PC-3 (cell line): ENCODE measurements around the gene GPC3.

Experiments
- CTCF ChIP-seq: fragments of 300-600 bp; sonication (generic); conservative IDR thresholded peaks from 2 replicates; pipeline ENCODE4 v1.5.1; 2017; ENCODE audit warnings: antibody characterized with exemption, low read depth, mild to moderate bottlenecking, low read length
- EZH2 ChIP-seq: fragments of 300-600 bp; sonication (generic); IDR thresholded peaks from one replicate; pipeline ENCODE4 v1.6.1; 2017; ENCODE audit warnings: antibody characterized with exemption, mild to moderate bottlenecking, low read length; ENCODE audit not compliant: unreplicated experiment
- EZH2phosphoT487 ChIP-seq: fragments of 300-600 bp; sonication (generic); IDR thresholded peaks from 2 replicates; pipeline ENCODE4 v1.6.1; 2018; ENCODE audit warnings: mild to moderate bottlenecking, antibody characterized with exemption, low read length, borderline replicate concordance

- TF ChIP-seq CTCF (no peak), EZH2phosphoT487 (no peak), EZH2 (no peak)
Observed at GRCh38 chrX:134007716-134008115, 22.3 kb upstream of the GPC3 start.
